Measurements from ENCODE around the gene FUT2.
"Not testable (repeated sequence)": the region's sequence is repeated elsewhere in the genome, so short reads cannot be mapped to it uniquely, and the experiment has no call there.

FUT2 gene

DNA sequence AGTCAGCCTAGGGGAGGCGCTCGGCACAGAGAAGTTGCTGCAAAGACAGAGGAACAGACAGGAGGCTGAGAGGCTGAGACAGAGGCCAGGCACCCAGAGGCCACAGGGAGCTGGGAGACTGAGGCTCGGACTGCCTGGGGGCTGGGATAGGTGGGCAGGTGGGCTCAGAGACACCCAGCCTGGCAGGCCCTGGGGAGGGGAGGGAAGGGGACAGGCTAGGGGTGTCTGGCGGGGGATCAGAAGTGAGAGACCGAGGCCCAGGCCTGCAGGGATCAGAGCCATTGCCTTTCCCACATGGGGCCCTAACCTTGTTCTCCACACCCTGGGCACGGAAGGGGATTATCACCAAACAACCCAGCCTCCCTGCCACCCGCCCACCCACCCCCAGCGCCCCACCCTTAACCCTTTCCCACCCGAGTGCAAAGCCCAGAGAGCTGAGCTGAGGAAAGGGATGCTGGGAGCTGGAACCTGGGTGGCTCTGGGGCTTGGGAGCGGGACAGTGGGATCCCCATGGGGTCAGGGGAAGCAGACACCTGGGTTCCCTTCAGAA lies 24.2 kb upstream of the FUT2 start:
- no peak for FAIRE-seq

DNA sequence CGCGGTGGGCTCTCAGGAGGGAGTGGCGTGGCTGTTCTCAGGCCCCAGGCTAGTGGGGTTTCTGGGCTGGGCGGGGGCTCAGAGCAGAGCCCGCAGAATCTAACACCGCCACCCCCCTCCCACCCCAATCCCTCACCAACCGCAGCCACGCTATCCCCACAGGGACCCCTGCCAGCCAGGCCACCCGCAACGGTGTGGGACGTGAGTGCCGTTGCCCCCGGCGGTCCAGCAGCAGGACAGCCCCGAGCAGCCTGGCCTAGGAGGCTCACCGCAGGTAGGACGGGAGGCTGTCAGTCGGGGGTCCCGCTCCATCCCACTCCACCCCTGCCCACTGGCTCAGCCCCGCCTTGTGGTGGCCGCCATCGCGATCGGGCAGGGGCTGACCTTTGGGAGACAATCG lies 22.8 kb upstream of the FUT2 start, which contains the start of gene NTN5:
Gene NTN5, minus strand, starts transcription at position 24 of the 400 bp plus-strand sequence. CDS start 2,031 bp downstream, outside the sequence.
- FAIRE-seq = no peak

- no peak for FAIRE-seq
These were observed 22.2 kb upstream of the FUT2 start for GRCh38 chr19:48673436-48674100.

DNA sequence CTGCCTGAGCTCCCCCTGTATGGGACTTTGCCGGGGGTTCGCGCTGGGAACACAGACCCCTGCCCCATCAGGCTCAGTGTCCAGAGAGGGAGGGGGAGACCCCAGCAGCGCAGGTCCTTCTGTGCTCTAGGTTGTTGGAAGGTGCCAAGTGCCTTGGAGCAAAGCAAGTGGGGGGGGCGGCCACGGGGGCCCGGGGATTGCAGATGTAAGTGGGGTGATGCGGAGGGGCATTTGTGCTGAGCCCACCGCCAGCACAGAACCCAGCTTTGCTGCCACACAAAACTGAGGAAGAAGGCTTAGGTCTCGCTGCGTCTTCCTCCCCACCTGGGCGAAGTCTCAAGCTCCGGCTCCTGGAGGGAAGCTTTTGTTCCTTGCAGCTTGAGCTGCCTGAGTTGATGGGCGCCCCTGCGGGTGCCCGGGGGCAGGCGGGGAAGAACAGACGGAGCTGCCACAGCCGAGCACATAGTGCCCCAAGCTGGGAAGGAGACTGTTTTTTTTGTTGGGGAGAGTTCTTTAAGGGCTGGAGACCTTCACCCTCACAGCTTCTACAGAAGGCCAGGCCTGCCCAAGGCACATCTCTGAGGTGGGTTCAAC lies 21.5 kb upstream of the FUT2 start:
- no peak for FAIRE-seq

GRCh38 chr19:48674921-48675824 lies 20.6 kb upstream of the FUT2 start:
- peak; percentile 92 for FAIRE-seq

DNA sequence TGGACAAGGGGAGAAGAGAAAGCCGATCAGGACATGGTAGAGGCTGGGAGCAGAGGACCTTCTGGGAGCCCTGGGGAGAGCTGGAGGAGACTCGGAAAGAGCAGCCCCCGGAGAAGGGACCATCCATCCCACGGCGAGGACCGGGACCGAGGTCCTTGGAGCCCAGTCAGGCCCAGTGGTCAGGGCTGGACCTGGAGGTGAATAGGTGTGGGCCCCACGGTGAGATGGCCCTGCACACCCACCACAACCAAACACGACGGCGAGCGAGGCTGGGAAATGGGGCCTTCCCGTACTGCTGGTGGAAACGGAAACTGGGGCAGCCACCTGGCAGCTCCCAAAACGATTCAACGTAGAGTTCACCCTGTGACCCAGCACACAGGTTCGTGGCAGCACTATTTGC lies 19.3 kb upstream of the FUT2 start:
- FAIRE-seq = no peak

DNA sequence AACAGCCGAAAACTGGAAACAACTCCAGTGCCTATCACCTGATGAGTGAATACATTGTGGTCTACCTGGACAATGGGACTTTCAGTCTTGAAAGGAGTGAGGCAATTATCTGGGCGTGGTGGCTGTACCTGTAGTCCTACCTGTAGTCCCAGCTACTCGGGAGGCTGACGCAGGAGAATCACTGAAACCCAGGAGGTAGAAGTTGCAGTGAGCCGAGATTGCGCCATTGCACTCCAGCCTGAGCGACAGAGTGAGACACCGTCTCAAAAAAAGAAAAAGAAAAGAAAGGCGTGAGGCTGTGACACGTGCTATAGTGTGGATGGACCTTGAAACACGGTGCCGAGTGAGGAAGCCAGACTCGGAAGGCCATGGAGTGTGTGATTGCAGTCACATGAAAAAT lies 18.9 kb upstream of the FUT2 start:
- no peak for FAIRE-seq

- FAIRE-seq = no peak
These were observed 17.6 kb upstream of the FUT2 start for GRCh38 chr19:48678201-48678600.

GRCh38 chr19:48680006-48680405 lies 15.8 kb upstream of the FUT2 start:
- not testable (repeated sequence) for FAIRE-seq

DNA sequence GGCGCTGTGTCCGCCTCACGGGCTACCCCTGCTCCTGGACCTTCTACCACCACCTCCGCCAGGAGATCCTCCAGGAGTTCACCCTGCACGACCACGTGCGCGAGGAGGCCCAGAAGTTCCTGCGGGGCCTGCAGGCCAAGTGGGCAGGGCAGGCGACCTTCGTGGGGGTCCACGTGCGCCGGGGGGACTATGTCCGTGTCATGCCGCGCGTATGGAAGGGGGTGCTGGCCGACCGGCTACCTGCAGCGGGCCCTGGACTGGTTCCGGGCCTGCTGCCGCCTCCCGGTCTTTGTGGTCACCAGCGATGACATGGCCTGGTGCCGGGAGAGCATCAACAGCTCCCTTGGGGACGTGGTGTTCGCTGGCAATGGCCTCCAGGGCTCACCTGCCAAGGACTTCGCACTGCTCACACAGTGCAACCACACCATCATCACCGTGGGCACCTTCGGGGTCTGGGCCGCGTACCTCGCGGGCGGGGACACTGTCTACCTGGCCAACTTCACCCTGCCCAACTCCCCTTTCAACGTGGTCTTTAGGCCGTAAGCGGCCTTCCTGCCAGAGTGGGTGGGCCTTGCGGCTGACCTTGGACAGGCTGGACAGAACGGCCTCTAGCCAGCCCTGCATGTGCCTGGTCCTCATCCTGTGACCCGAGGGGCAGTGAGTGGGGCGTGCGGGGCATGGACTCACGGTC lies 15.2 kb upstream of the FUT2 start:
- no peak for FAIRE-seq

GRCh38 chr19:48681127-48681470 lies 14.7 kb upstream of the FUT2 start:
- no peak for FAIRE-seq

DNA sequence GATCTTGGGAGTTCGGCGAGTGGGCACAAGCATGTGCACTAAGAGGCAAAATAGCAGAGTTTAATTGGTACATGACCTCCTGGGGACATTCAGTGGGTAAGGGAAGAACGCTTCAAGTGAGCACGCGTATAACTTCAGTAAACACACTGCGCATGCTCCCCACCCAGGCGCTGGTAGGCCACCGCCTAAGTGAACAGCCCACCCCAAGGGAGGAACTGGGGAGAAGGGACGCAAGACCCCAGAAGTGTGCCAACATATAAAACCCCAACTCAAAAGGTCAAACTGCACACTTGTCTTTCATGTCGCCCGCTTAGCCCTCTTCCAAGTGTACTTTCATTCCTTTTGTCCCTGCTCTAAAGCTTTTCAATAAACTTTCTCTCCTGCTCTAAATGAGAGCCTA lies 12.4 kb upstream of the FUT2 start:
- FAIRE-seq = no peak

- FAIRE-seq = no peak
These were observed 10.2 kb upstream of the FUT2 start for GRCh38 chr19:48685583-48685982.

DNA sequence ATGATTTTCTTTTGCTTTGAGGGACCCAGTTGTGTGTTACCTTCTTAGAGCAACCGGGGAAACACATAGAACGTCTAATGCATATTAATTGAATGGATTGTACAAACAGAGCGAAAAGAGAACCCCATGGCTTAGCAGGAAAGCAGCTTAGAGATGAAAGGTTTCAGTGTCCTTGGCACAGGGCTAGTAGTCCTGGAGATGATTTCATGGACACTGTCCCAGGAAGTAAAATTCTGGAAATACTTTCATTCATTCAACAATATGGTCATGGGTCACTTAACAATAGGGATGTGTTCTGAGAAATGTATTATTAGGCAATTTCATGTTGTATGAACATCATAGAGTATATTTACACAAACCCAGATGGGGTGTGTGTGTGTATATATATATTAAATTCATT lies 9.7 kb upstream of the FUT2 start:
- FAIRE-seq = no peak

DNA sequence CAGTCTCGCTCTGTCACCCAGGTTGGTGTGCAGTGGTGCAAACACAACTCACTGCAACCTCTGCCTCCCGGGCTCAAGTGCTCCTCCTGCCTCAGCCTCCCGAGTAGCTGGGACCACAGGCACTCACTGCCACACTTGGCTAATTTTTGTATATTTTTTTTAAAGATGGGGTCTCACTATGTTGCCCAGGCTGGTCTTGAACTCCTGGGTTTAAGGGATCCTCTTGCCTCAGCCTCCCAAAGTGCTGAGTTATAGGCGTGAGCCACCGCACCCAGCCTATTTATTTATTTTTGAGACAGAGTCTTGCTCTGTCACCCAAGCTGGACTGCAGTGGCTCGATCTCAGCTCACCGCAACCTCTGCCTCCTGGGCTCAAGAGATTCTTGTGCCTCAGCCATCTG lies 9.1 kb upstream of the FUT2 start:
- not testable (repeated sequence) for FAIRE-seq

DNA sequence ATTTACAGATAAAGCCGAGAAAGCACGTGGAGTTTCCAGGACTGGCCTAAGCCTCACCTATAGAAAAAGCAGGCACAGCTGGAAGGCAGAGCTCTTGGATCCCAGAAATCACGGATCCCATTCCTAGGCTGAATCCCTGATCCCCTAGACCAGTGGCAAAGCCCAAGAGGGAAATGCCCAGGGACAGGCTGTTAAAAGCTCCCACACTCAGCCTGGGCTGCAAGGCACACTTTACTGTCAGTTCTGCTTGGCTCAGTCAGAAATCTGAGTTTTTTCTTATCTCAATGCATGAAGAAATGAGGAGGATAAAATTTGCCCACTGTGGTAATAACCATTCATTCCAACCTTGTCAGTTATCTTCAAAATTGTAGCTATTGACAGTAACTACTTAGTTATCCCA lies 8.0 kb upstream of the FUT2 start:
- FAIRE-seq = no peak

DNA sequence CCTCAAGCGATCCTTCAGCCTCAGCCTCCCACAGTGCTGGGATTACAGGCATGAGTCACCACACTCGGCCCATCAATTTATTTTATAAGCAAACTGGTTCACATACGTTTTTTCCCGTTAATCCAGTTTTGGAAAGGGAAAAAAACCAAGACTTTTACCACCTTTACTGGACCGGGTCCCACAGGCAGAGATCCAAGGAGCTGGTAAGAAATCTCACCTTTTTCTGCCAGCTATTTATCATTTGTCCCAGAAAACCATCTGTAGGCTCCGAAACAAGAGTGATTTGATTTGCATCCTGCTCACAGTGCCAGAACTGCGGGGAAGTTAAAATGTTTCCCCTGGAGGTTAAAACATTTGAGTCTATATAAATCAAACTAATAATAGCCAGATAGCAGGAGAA lies 6.3 kb upstream of the FUT2 start:
- FAIRE-seq = no peak

- not testable (repeated sequence) for FAIRE-seq
These were observed 2.1 kb upstream of the FUT2 start for GRCh38 chr19:48693629-48694028.

DNA sequence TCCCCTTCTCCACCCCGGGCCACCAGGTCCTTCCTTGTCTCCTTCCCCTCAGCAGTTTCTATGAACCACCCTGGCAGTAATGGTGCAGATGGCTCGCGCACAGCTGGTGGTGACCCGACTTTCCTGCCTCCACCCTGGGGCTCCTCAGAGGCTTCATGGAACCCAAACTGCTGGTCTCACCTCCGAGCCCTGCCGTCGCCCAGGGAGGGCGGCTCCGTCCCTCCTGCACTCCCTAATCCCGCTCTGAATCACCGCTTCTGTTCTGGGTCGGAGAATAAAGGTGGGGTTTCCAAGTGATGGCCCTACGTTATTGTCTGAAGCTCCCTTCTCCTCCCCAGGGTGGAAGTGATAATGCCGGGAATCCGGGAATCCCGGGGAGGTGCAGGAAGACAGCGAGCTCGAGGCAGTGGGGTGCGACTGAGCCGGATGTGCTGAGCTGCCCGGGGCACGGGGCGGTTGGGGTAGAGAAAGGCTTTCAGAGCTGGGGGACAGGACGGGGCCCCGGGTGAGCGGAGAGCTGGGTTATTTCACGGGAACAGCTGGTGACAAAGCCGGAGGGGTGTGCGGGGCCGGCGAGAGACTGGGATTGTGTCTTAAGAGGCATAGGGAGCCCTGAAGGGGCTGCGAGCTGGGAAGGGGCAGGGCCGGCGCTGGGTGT lies 711 bp downstream of the FUT2 start:
- FAIRE-seq = no peak

DNA sequence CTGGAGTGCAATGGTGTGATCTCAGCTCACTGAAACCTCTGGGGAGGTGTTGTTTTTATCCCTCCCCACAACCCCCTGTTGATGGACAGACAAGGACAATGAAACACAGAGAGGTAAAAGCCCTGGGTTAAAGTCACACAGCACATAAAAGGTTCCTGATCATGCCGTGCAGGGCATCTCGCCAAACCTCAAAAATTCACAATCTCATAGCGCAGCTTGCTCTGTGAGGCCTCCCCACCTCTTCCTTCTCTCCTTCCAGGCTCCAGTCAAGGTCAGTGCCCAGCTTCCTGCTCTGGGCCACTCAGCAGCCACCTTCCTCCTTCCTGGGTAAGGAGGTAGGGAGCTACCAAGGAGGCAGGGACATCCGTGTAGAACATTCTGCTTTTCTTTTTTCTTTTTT lies 2.3 kb downstream of the FUT2 start:
- no peak for FAIRE-seq

DNA sequence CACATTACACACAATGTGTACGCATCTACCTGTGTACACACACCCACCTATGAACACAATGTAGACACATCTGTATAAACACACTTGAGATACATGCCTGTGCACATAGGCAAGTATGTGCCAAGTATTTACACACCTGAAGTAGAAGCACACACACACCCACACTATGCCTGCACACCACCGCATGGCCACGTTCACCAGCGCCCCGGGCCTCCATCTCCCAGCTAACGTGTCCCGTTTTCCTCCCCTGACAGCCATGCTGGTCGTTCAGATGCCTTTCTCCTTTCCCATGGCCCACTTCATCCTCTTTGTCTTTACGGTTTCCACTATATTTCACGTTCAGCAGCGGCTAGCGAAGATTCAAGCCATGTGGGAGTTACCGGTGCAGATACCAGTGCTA lies 6.9 kb downstream of the FUT2 start:
- FAIRE-seq = no peak

DNA sequence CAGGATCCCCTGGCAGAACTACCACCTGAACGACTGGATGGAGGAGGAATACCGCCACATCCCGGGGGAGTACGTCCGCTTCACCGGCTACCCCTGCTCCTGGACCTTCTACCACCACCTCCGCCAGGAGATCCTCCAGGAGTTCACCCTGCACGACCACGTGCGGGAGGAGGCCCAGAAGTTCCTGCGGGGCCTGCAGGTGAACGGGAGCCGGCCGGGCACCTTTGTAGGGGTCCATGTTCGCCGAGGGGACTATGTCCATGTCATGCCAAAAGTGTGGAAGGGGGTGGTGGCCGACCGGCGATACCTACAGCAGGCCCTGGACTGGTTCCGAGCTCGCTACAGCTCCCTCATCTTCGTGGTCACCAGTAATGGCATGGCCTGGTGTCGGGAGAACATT lies 7.5 kb downstream of the FUT2 start:
- no peak for FAIRE-seq

- FAIRE-seq = no peak
These were observed 9.7 kb downstream of the FUT2 start for GRCh38 chr19:48705431-48705830.
